HG02943 (cell line): ENCODE data around the gene THTPA.

Source experiments
- ATAC-seq: cut with Tn5 transposase; IDR thresholded peaks from one replicate; pipeline ENCODE4 v1.9.1; 2021; ENCODE audit warnings: mild to moderate bottlenecking, low read depth, moderate library complexity; ENCODE audit not compliant: unreplicated experiment

The THTPA gene

GRCh38 chr14:23566112-23566777 is 10.2 kb downstream of the THTPA start:
- ATAC-seq = no peak

DNA sequence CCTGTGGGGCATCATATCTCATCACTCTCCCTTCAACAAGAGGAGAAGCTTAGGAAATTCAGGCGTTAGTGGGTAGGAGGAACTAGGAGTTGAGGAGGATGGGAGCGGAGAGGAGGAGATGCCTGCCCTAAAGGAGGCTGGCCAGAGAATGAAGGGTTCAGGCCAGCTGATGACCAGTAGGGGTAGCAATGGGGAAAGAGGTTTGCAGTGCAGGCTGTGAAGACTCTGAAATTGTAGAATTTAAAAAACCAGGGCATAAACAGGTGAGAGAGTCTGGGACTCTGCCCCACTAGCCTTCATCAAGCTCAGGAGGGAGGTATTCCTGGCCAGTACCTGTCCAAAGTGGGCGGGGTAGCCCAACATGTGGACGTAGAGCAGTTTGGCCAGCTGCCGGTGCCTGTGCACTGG is 10.7 kb downstream of the THTPA start:
- ATAC-seq = peak; percentile 10

DNA sequence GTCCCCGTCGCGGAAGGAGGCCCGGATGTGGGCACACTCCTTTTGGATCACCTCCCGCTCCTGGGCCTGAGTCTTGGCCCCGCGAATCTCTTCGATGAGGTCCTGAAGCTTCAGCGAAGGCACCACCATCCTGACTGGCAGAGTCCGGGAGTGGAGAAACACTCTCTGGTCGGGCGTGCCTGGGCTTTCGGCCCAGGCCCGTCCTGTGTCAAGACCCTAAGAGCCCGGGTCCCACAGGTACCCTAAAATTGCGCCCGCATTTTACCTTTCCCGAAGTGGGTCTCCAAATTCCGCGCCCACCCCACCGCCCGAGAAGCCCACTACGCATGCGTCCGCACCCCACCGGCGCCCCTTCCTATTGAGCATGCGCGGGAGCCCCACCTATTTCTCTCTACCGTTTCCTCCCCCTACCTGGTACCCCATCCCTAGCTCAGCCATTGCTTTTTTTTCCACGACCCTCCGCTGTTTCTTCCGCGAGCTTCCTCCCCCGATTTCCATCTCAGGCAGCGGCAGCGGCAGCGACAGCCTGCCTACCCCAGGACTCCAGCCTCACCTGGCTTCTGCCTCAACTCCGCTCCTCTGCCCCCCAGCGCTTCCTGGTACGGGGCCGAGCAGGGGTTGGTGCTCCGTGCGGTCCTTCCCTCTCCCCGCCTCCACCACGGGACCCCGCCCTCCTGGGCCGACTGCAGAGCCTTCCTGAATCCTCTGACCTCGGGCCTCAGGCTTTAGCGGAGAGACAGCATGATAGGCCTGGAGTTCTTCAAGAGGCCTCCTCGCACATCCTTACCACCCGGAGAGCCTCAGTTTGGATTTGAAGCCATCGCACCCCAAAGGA is 11.3 kb downstream of the THTPA start, which contains the start of gene AP1G2:
Gene AP1G2, minus strand, starts transcription at position 606 of the 835 bp plus-strand sequence. Its CDS starts 477 bp downstream, at position 129.
- ATAC-seq = peak; percentile 80

- no peak for ATAC-seq
Measured at GRCh38 chr14:23568021-23568599, 12.0 kb downstream of the THTPA start.

DNA sequence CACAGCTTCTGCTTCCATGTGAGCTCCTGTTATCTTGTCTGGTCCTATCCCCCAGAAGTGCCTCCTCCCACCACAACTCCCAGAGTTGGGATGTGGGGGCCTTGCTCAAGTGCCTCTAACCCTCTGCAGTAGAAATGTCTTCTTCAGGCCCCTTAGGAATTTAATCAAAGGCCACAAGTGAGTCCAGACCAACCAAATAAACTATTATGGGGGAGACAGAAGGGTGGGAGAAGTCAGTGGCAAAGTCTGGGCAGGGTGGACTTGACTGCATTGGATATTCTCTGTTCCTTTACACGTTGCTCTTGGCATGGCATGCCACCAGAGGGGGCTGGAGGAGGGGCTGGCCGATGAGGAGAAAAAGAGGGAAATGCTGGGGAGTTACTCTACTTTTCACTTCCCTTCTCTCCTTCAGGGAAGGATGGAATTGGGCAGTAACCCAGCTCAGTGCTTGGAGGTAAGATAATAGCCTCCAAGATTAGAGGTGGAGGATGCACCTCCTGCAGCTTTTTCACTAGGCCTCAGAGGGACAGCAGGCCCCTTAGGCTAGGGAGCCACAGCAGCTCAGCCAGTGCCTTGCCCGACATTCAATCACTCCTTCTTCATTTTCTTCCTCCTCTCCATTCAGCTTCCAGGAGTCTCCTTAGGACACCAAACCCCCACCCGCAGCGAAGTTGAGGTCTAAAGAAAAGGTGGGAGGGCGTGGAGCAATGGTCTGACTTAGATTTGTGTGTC is 12.7 kb downstream of the THTPA start:
- ATAC-seq = no peak

GRCh38 chr14:23569443-23570151 is 13.5 kb downstream of the THTPA start:
- ATAC-seq = no peak

- ATAC-seq = no peak
Measured at GRCh38 chr14:23570806-23571483, 14.9 kb downstream of the THTPA start.

GRCh38 chr14:23571701-23572523 is 15.8 kb downstream of the THTPA start:
- no peak for ATAC-seq

- ATAC-seq = no peak
Measured at GRCh38 chr14:23572524-23572828, 16.4 kb downstream of the THTPA start.

DNA sequence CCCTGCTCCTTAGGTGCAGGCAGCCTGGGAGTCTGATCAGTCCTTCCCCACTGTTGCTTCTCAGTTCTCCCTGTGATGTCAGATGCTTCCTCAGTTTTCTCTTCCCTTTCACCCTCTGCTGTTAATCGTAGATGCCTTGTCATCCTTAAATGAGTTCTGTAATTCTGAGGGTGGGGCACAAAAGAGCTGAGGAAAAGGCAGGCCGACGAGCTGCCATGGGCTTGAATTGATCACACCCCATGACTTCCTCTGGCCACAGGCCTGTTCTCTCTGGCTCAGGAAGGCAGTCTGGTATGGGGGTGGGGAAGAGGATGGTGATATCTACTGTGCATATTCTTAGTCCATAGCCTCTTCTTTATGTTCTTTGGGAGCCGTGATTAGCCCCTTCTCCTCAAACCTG is 16.8 kb downstream of the THTPA start:
- no peak for ATAC-seq

DNA sequence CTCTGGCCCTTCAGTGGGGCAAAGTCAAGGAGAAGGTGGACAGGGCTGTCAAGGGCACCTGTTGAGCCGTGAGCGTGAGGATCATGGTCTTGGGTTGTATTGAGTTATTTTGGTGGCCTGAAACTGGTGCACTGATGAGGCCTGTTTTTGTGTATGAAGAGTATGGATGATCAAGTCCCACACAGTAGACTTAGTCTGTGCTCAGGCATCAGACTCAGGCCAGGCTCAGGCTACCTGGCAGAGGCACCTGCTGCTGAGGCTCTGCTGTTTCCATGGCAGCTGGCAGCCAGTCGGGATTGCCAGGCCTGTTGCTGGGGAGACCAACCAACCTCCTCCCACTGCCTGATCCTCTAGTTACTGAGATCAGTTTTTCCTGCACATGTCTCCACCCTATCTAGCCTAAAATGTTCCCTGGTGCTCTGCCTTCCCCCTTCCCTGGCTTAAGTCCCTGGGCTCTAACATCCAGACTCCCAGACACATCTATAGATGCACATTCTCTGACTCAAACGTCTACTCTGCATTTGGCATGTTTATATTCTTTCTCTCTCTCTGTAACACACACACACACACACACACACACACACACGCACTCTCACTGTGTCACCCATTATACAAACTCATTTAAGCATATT is 17.4 kb downstream of the THTPA start:
- ATAC-seq = no peak

- ATAC-seq = no peak
Measured at GRCh38 chr14:23577004-23577681, 21.1 kb downstream of the THTPA start.

DNA sequence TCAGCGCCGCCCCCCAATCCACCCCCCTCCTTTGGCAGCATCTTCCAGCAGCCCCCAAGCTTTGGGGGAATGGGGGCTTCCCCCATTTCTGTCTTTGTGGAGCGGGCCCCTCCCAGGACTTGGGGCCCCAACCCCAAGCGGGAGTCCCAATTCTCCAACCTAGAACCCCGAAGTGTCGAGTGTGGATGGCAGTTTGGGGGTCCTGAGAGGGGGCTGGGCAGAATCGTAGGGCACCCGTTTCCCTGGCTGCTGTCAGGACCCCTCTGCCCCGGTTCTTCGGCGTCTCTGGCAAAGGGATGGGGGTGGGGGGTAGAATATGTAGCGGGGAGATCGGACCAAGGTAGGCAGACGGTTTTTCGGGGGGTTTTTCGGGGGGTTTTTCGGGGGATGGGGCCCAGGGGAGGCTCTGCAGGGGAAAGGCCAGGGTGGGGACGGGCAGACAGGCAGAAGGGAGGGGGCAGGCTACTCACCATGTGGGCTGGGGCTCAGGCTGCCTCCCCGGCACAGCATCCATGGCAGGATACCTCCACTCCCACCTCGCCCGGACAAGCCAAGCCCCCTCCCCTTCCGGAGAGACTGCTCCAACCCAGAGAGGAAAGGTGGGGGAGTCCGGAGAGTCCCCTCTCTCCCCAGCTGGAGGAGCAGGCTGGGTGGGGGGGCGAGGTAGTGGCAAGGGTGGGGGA is 21.8 kb downstream of the THTPA start:
- no peak for ATAC-seq

- ATAC-seq = no peak
Measured at GRCh38 chr14:23578560-23579310, 22.7 kb downstream of the THTPA start, which contains the start of gene JPH4. TSS of gene JPH4 (minus strand) at chr14:23578790. CDS start at chr14:23577453, 1,337 bp downstream.

DNA sequence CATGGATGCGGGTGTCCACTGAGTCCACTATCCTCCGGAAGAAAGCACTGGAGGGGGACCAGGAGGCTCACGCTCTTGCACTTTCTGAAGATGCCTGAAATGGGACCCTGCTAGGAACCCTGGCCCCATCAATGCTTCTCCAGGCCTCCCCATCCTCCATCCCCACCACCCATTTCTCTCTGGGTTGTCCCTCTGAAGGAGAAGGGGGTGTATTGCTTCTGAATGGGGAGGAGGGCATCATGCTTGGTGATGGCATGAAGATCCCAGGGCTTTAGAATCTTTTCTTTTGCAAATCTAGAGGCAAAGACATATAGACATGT is 23.2 kb downstream of the THTPA start:
- ATAC-seq = no peak

DNA sequence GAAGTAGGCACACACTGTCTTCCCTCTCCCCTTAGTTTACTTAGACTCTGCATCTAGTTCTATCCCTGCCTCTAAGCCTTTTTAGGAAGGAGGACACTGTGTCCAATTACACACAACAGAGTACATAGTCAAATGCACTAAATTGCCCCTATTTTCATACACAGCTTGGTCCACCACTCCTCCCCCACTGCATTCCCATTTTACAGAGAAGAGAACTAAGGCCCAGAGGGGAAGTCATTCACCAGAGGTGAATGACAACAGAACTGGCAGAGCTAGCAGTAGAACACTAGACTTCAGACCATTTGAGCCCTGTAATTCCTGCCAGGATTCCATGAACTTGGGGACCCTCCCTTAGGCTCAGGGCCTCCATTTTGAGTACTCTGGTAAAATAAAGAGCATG is 23.7 kb downstream of the THTPA start:
- ATAC-seq = no peak
